Liver (tissue), 9 donors: ENCODE data around the gene IQGAP2. TPM values are rescaled to one million over a fixed set of nuclear protein-coding genes. Genes with fewer than 3 reads are reported as not detected.

Source experiments
- DNase-seq: peaks from one replicate; pipeline ENCODE4 v3.0.0-alpha.2; 2017; ENCODE audit warnings: low spot score
- H3K27ac ChIP-seq, 2 donors: one replicate each; pipeline ENCODE4 v1.7.0; 2013; ENCODE audit warnings: inconsistent platforms in 2 of 2, low read length in 2 of 2, control low read depth in 1 of 2, low read depth in 1 of 2, mild to moderate bottlenecking in 1 of 2
- H3K27me3 ChIP-seq, 4 donors: one replicate each; pipeline versions ENCODE4 v1.6.1 to v1.7.0; 2013; ENCODE audit warnings: low read length in 3 of 4, inconsistent platforms in 1 of 4, mild to moderate bottlenecking in 1 of 4, moderate library complexity in 1 of 4; ENCODE audit not compliant: control insufficient read depth in 4 of 4, insufficient read depth in 4 of 4
- H3K36me3 ChIP-seq, 4 donors: one replicate each; pipeline versions ENCODE4 v1.6.1 to v1.7.0; 2013; ENCODE audit warnings: low read length in 3 of 4, mild to moderate bottlenecking in 3 of 4, low read depth in 1 of 4, moderate library complexity in 1 of 4; ENCODE audit not compliant: control insufficient read depth in 4 of 4, insufficient read depth in 3 of 4
- H3K4me1 ChIP-seq, 4 donors: one replicate each; pipeline versions ENCODE4 v1.6.1 to v1.7.0; 2013; ENCODE audit warnings: low read length in 3 of 4, mild to moderate bottlenecking in 3 of 4, moderate library complexity in 1 of 4; ENCODE audit not compliant: control insufficient read depth in 4 of 4, insufficient read depth in 4 of 4
- H3K4me3 ChIP-seq, 3 donors: one replicate each; pipeline versions ENCODE4 v1.6.1 to v1.7.0; 2013; ENCODE audit warnings: low read length in 3 of 3, control low read depth in 1 of 3, low read depth in 1 of 3, mild to moderate bottlenecking in 1 of 3
- H3K9ac ChIP-seq, 2 donors: one replicate each; pipeline ENCODE4 v1.7.0; 2013; ENCODE audit warnings: low read length in 2 of 2, mild to moderate bottlenecking in 2 of 2, moderate library complexity in 2 of 2, control low read depth in 1 of 2, low read depth in 1 of 2
- H3K9me3 ChIP-seq, 4 donors: one replicate each; pipeline versions ENCODE4 v1.6.1 to v1.7.0; 2013; ENCODE audit warnings: low read length in 3 of 4; ENCODE audit not compliant: control insufficient read depth in 4 of 4
- ATF3 ChIP-seq: IDR thresholded peaks from 2 replicates; pipeline ENCODE4 v1.6.1; 2016; ENCODE audit warnings: antibody characterized with exemption
- EGR1 ChIP-seq, 2 donors: IDR thresholded peaks; 2 replicates each; pipeline ENCODE4 v1.6.1; 2016 to 2018; ENCODE audit warnings: antibody characterized with exemption in 2 of 2, low read depth in 2 of 2
- FOXA1 ChIP-seq: IDR thresholded peaks from 2 replicates; pipeline ENCODE4 v1.6.1; 2016; ENCODE audit warnings: antibody characterized with exemption
- FOXA2 ChIP-seq: IDR thresholded peaks from 2 replicates; pipeline ENCODE4 v1.6.1; 2016; ENCODE audit warnings: antibody characterized with exemption
- GABPA ChIP-seq, 2 donors: IDR thresholded peaks in 1 of 2; conservative IDR thresholded peaks in 1 of 2; 2 replicates each; pipeline ENCODE4 v1.6.1; 2016; ENCODE audit warnings: antibody characterized with exemption in 2 of 2, mild to moderate bottlenecking in 1 of 2, moderate library complexity in 1 of 2
- HNF4A ChIP-seq, 2 donors: conservative IDR thresholded peaks; 2 replicates each; pipeline ENCODE4 v1.6.1; 2016; ENCODE audit warnings: antibody characterized with exemption in 2 of 2, mild to moderate bottlenecking in 2 of 2
- JUND ChIP-seq, 2 donors: IDR thresholded peaks; 2 replicates each; pipeline ENCODE4 v1.6.1; 2016; ENCODE audit warnings: antibody characterized with exemption in 2 of 2
- MAX ChIP-seq: IDR thresholded peaks from 2 replicates; pipeline ENCODE4 v1.6.1; 2016; ENCODE audit warnings: antibody characterized with exemption
- NR2F2 ChIP-seq: IDR thresholded peaks from 2 replicates; pipeline ENCODE4 v1.6.1; 2016; ENCODE audit warnings: antibody characterized with exemption
- RXRA ChIP-seq, 2 donors: IDR thresholded peaks; 2 replicates each; pipeline ENCODE4 v1.6.1; 2017 to 2018; ENCODE audit warnings: antibody characterized with exemption in 2 of 2, mild to moderate bottlenecking in 1 of 2
- TAF1 ChIP-seq: conservative IDR thresholded peaks from 2 replicates; pipeline ENCODE4 v1.6.1; 2016; ENCODE audit warnings: antibody characterized with exemption, mild to moderate bottlenecking
- YY1 ChIP-seq: IDR thresholded peaks from 2 replicates; pipeline ENCODE4 v1.6.1; 2016; ENCODE audit warnings: antibody characterized with exemption, mild to moderate bottlenecking
- WGBS: extraction: QIAGEN DNeasy Blood & Tissue Kit; methylation state at CpG from one replicate; pipeline ENCODE4 v1.1.7; 2013; 5-methylcytosine and 5-hydroxymethylcytosine counted together
- polyA plus RNA-seq, 2 donors: library from polyadenylated mRNA; stranded (reverse) in 1 of 2; unstranded in 1 of 2; fragments of 200-250 nt in 1 of 2; fragments of >200 nt in 1 of 2; fragmentation: Nextera tagmentation in 1 of 2; extraction: Ambion mirVana in 1 of 2; gene quantifications; one replicate each; pipeline versions ENCODE4 v1.2.1 to v1.2.3, GENCODE V29; 2013 to 2015
- total RNA-seq, 2 donors: library from RNA; depleted of rRNA; stranded (reverse); fragments of >200 nt; gene quantifications; one replicate each; pipeline ENCODE4 v1.2.3, GENCODE V29; 2014
- TF ChIP-seq, protein P1 (sequence below): fragments of 150-350 bp; IDR thresholded peaks from 2 replicates; pipeline ENCODE4 v1.5.1; 2017; ENCODE audit warnings: improper control_type of control experiment, low read depth, low read length; ENCODE audit not compliant: missing input control
- TF ChIP-seq, protein P2 (sequence below): IDR thresholded peaks from 2 replicates; pipeline ENCODE4 v1.6.1; 2016; ENCODE audit warnings: antibody characterized with exemption
- donor health status: healthy.
- donor health status: healthy.
- donor health status: healthy.
- donor health status: healthy.
- donor health status: healthy.

Gene IQGAP2
- total and polyA plus RNA-seq, 4 donors = 41.5 to 205 (median 102) TPM

DNA sequence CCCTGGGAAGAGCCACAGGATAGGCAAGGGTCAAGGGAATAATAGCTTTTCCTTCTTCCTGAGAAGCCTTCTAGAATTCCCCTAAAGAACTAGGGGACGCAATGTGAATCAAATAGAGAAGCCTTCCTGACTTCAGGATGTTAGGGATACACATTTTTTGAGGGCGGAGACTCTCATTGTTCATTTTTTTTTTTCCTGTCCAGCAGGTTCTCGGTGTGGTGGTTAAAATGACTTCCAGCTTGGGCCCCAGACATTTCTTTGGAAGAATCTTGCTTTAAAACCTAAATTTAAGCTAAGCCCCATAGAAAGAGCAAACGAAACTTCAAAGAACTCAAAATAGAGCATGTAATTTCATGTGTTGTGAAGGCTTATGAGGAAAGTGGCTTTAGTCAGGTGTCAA, 80.8 kb downstream of the IQGAP2 start:
- Histone ChIP-seq H3K36me3 (no peaks in the 10 kb centered on the region), H3K4me3 (no peak overlapping the region), H3K9ac (no peak overlapping the region), H3K27me3 (no peaks in the 10 kb centered on the region), H3K4me1 (peaks cover 3 to 42% (median 30%) of the 10 kb centered on the region in 4 donors), H3K9me3 (no peaks in the 10 kb centered on the region), H3K27ac (no peak overlapping the region)
- TF ChIP-seq FOXA2 (no peak), EGR1 (IDR thresholded peaks at IDR 0.05; ENCODE audit: low read depth in 2 of 2) (no peak), YY1 (no peak), ATF3 (no peak), RXRA (IDR thresholded peaks at IDR 0.05) (no peak), GABPA (IDR thresholded peaks at IDR 0.05 in 1 of 2, conservative IDR thresholded peaks at IDR 0.05 in 1 of 2) (no peak), HNF4A (conservative IDR thresholded peaks at IDR 0.05) (no peak), FOXA1 (no peak), JUND (IDR thresholded peaks at IDR 0.05) (no peak), NR2F2 (no peak), MAX (no peak), TAF1 (no peak)
- TF ChIP-seq, protein P1, sequence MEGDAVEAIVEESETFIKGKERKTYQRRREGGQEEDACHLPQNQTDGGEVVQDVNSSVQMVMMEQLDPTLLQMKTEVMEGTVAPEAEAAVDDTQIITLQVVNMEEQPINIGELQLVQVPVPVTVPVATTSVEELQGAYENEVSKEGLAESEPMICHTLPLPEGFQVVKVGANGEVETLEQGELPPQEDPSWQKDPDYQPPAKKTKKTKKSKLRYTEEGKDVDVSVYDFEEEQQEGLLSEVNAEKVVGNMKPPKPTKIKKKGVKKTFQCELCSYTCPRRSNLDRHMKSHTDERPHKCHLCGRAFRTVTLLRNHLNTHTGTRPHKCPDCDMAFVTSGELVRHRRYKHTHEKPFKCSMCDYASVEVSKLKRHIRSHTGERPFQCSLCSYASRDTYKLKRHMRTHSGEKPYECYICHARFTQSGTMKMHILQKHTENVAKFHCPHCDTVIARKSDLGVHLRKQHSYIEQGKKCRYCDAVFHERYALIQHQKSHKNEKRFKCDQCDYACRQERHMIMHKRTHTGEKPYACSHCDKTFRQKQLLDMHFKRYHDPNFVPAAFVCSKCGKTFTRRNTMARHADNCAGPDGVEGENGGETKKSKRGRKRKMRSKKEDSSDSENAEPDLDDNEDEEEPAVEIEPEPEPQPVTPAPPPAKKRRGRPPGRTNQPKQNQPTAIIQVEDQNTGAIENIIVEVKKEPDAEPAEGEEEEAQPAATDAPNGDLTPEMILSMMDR = no peak
- TF ChIP-seq, protein P2, sequence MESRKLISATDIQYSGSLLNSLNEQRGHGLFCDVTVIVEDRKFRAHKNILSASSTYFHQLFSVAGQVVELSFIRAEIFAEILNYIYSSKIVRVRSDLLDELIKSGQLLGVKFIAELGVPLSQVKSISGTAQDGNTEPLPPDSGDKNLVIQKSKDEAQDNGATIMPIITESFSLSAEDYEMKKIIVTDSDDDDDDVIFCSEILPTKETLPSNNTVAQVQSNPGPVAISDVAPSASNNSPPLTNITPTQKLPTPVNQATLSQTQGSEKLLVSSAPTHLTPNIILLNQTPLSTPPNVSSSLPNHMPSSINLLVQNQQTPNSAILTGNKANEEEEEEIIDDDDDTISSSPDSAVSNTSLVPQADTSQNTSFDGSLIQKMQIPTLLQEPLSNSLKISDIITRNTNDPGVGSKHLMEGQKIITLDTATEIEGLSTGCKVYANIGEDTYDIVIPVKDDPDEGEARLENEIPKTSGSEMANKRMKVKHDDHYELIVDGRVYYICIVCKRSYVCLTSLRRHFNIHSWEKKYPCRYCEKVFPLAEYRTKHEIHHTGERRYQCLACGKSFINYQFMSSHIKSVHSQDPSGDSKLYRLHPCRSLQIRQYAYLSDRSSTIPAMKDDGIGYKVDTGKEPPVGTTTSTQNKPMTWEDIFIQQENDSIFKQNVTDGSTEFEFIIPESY = no peak
- DNase-seq = no peak
- 87% methylated on average over 4 of the region's 4 CpGs for WGBS

GRCh38 chr5:76485511-76485910, 82.4 kb downstream of the IQGAP2 start:
- H3K9ac ChIP-seq = no peak overlapping the region
- no peaks in the 10 kb centered on the region for H3K9me3 ChIP-seq
- TF ChIP-seq, protein P2 = no peak
- TF ChIP-seq TAF1 = no peak
- no peak overlapping the region for H3K27ac ChIP-seq
- H3K4me3 ChIP-seq = no peak overlapping the region
- no peaks in the 10 kb centered on the region for H3K27me3 ChIP-seq
- DNase-seq = no peak
- peaks cover 2 to 27% (median 16%) of the 10 kb centered on the region in 4 donors for H3K4me1 ChIP-seq
- H3K36me3 ChIP-seq = no peaks in the 10 kb centered on the region
